Hepatocyte (in vitro differentiated cells): ENCODE results near the gene CCSER2.

Experiments
- CTCF ChIP-seq: fragments of 200-600 bp; sonication (generic); IDR thresholded peaks from 2 replicates; pipeline ENCODE4 v1.5.1; 2016; ENCODE audit warnings: antibody characterized with exemption, mild to moderate bottlenecking; ENCODE audit not compliant: poor library complexity
- EZH2 ChIP-seq: fragments of 200-600 bp; sonication (generic); IDR thresholded peaks from 2 replicates; pipeline ENCODE4 v1.6.1; 2016; ENCODE audit warnings: antibody characterized with exemption, mild to moderate bottlenecking, borderline replicate concordance
- EZH2phosphoT487 ChIP-seq: fragments of 200-600 bp; sonication (generic); IDR thresholded peaks from one replicate; pipeline ENCODE4 v1.6.1; 2018; ENCODE audit warnings: antibody characterized with exemption, mild to moderate bottlenecking, low read depth, moderate library complexity; ENCODE audit not compliant: unreplicated experiment, severe bottlenecking

- TF ChIP-seq CTCF (no peak), EZH2 (no peak), EZH2phosphoT487 (no peak)
These were observed 33.5 kb upstream of the CCSER2 start for GRCh38 chr10:84294766-84295447.
